ENCODE measurements around the gene IL4.

GRCh38 chr5:132662004-132662401, 11.8 kb upstream of the IL4 start:
- TF ChIP-seq, protein P1, sequence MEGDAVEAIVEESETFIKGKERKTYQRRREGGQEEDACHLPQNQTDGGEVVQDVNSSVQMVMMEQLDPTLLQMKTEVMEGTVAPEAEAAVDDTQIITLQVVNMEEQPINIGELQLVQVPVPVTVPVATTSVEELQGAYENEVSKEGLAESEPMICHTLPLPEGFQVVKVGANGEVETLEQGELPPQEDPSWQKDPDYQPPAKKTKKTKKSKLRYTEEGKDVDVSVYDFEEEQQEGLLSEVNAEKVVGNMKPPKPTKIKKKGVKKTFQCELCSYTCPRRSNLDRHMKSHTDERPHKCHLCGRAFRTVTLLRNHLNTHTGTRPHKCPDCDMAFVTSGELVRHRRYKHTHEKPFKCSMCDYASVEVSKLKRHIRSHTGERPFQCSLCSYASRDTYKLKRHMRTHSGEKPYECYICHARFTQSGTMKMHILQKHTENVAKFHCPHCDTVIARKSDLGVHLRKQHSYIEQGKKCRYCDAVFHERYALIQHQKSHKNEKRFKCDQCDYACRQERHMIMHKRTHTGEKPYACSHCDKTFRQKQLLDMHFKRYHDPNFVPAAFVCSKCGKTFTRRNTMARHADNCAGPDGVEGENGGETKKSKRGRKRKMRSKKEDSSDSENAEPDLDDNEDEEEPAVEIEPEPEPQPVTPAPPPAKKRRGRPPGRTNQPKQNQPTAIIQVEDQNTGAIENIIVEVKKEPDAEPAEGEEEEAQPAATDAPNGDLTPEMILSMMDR (IDR thresholded peaks at IDR 0.05; ENCODE audit: insufficient read depth, low read length, poor library complexity, severe bottlenecking) = no peak
- TF ChIP-seq EZH2phosphoT487 (conservative IDR thresholded peaks at IDR 0.05; ENCODE audit: low read length) = no peak

Measured in SU-DHL-6 (cell line).